Measurements from ENCODE around the gene NKIRAS1. TPM values are rescaled to one million over a fixed set of nuclear protein-coding genes. Genes with fewer than 3 reads are reported as not detected.

NKIRAS1 gene
- total and polyA plus RNA-seq, 2 of the 8 experiments (the other 6 are each of a cell fraction or from before 2014, with no cell fraction given) = 3.4 to 7.0 TPM

GRCh38 chr3:23856286-23856685 is 60.5 kb downstream of the NKIRAS1 start:
- no peak overlapping the region for H2AK5ac ChIP-seq (ENCODE audit: low read depth, low read length)
- CTCF ChIA-PET (ENCODE audit: partially characterized antibody) = interaction anchor here (1.2 to 1.5 kb wide), 2 partner anchors 22 to 174 kb away, joined by 3 read pairs; no protein-coding TSS in a partner anchor
- no peak for DNase-seq (ENCODE audit: low read depth in 1 of 2, low spot score in 2 of 2)
- no peak overlapping the region for H3K56ac ChIP-seq (replicated peaks; ENCODE audit: insufficient read length, low read depth, low read length)
- no peak overlapping the region for H2BK15ac ChIP-seq (ENCODE audit: low read length)
- H3K79me2 ChIP-seq (ENCODE audit: control insufficient read depth in 1 of 2, insufficient read depth in 2 of 2, low read length in 2 of 2) = peaks cover 0 to 92% of the 10 kb centered on the region in 2 experiments; a peak in 2 of 4 replicates
- H4K20me1 ChIP-seq (replicated peaks in 1 of 2; ENCODE audit: control insufficient read depth in 1 of 2, insufficient read depth in 2 of 2, low read length in 2 of 2) = peaks cover 8 to 10% of the 10 kb centered on the region in 2 experiments
- H3K14ac ChIP-seq (ENCODE audit: insufficient read length) = no peak overlapping the region
- no peak overlapping the region for H3K18ac ChIP-seq (ENCODE audit: extremely low read depth, low read length)
- H3K27ac ChIP-seq (ENCODE audit: low read depth, low read length) = no peak overlapping the region
- no peak overlapping the region for H4K5ac ChIP-seq (ENCODE audit: insufficient read length, low read depth, low read length)
- H2BK120ac ChIP-seq (replicated peaks; ENCODE audit: low read depth, low read length) = no peak overlapping the region
- no peak overlapping the region for H2AFZ ChIP-seq (ENCODE audit: low read length)
- H3K4ac ChIP-seq (replicated peaks; ENCODE audit: insufficient read length, low read depth, low read length) = no peak overlapping the region
- H3K23ac ChIP-seq (ENCODE audit: insufficient read length) = no peak overlapping the region
- H2BK12ac ChIP-seq (ENCODE audit: low read depth, low read length) = no peak overlapping the region
- H3K4me1 ChIP-seq (replicated peaks in 1 of 4; ENCODE audit: control insufficient read depth in 3 of 4, insufficient read depth in 4 of 4, low read length in 3 of 4) = peaks cover 0 to 11% (median 1%) of the 10 kb centered on the region in 4 experiments; a peak in 4 of 7 replicates
- H4K8ac ChIP-seq (ENCODE audit: extremely low read depth, insufficient read depth, low read length) = no peak overlapping the region
- H3K9ac ChIP-seq (replicated peaks in 1 of 4; ENCODE audit: extremely low read depth in 1 of 4, low read depth in 3 of 4, low read length in 3 of 4) = no peak overlapping the region
- peaks cover 2% of the 10 kb centered on the region; the same call in 1 of the 2 replicates for H3K79me1 ChIP-seq (ENCODE audit: low read depth, low read length)
- H4K91ac ChIP-seq (replicated peaks; ENCODE audit: insufficient read length, low read length) = no peak overlapping the region
- peaks cover 0 to 3% of the 10 kb centered on the region in 2 experiments; a peak in 1 of 4 replicates for H3K9me3 ChIP-seq (ENCODE audit: insufficient read depth in 2 of 2, low read depth in 1 of 2, low read length in 1 of 2)
- WGBS, 2 experiments (ENCODE audit: extremely low coverage in 1 of 2, insufficient coverage in 1 of 2, insufficient read length in 1 of 2, insufficient replicate concordance in 2 of 2, low coverage in 1 of 2, low lambda C conversion rate in 2 of 2, missing lambda C conversion rate in 1 of 2) = 72% methylated on average over 3 of the region's 3 CpGs; no CpG with 5 or more reads in 1 of the 2 experiments
- H2BK5ac ChIP-seq (ENCODE audit: low read depth, low read length) = no peak overlapping the region
- POLR2A ChIA-PET (ENCODE audit: partially characterized antibody) = interaction anchor here (0.7 kb wide), 1 partner anchor 316 kb away, joined by 3 read pairs; no protein-coding TSS in a partner anchor
- no peaks in the 10 kb centered on the region for H3K23me2 ChIP-seq (ENCODE audit: low read depth, low read length)
- H3K4me2 ChIP-seq (ENCODE audit: insufficient read depth in 1 of 2, low read depth in 2 of 2, low read length in 2 of 2) = no peak overlapping the region
- no peak overlapping the region for H2BK20ac ChIP-seq (ENCODE audit: low read length)
- H3K36me3 ChIP-seq (ENCODE audit: control insufficient read depth in 2 of 4, insufficient read depth in 4 of 4, low read length in 3 of 4) = peaks cover 0 to 10% (median 2%) of the 10 kb centered on the region in 4 experiments; a peak in 2 of 8 replicates
- no peak overlapping the region for H3K4me3 ChIP-seq (ENCODE audit: extremely low read depth in 1 of 4, insufficient read depth in 2 of 4, low read depth in 3 of 4, low read length in 4 of 4)
- H3K27me3 ChIP-seq (replicated peaks in 1 of 4; ENCODE audit: control insufficient read depth in 3 of 4, extremely low read depth in 1 of 4, insufficient read depth in 3 of 4, low read length in 3 of 4) = no peaks in the 10 kb centered on the region
- FAIRE-seq = no peak
- TF ChIP-seq, protein P1, sequence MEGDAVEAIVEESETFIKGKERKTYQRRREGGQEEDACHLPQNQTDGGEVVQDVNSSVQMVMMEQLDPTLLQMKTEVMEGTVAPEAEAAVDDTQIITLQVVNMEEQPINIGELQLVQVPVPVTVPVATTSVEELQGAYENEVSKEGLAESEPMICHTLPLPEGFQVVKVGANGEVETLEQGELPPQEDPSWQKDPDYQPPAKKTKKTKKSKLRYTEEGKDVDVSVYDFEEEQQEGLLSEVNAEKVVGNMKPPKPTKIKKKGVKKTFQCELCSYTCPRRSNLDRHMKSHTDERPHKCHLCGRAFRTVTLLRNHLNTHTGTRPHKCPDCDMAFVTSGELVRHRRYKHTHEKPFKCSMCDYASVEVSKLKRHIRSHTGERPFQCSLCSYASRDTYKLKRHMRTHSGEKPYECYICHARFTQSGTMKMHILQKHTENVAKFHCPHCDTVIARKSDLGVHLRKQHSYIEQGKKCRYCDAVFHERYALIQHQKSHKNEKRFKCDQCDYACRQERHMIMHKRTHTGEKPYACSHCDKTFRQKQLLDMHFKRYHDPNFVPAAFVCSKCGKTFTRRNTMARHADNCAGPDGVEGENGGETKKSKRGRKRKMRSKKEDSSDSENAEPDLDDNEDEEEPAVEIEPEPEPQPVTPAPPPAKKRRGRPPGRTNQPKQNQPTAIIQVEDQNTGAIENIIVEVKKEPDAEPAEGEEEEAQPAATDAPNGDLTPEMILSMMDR (IDR thresholded peaks at IDR 0.05; ENCODE audit: control extremely low read depth in 1 of 3, insufficient read depth in 1 of 3, low read depth in 1 of 3, low read length in 3 of 3) = no peak
- no peak for TF ChIP-seq EZH2 (IDR thresholded peaks at IDR 0.05; ENCODE audit: low read depth, low read length, severe bottlenecking)
- TF ChIP-seq POU5F1 (IDR thresholded peaks at IDR 0.05; ENCODE audit: low read depth, low read length) = no peak
- no peak for TF ChIP-seq TCF12 (IDR thresholded peaks at IDR 0.05; ENCODE audit: low read depth, low read length)
- TF ChIP-seq RNF2 (IDR thresholded peaks at IDR 0.05; ENCODE audit: borderline replicate concordance, low read depth, low read length, missing control alignments, poor library complexity, severe bottlenecking) = no peak
- no peak for TF ChIP-seq RFX5 (IDR thresholded peaks at IDR 0.05; ENCODE audit: borderline replicate concordance, low read depth, low read length)
- TF ChIP-seq EP300 (IDR thresholded peaks at IDR 0.05; ENCODE audit: borderline replicate concordance in 1 of 2, low read depth in 2 of 2, low read length in 2 of 2) = no peak
- TF ChIP-seq KDM1A (IDR thresholded peaks at IDR 0.05; ENCODE audit: borderline replicate concordance, low read length) = no peak
- TF ChIP-seq TEAD4 (IDR thresholded peaks at IDR 0.05; ENCODE audit: low read depth, low read length) = no peak
- TF ChIP-seq YY1 (IDR thresholded peaks at IDR 0.05; ENCODE audit: low read depth, low read length) = no peak

Measured in H1 (cell line).